GM12878 (cell line): ENCODE measurements around the gene PCSK5. TPM values are rescaled to one million over a fixed set of nuclear protein-coding genes. Genes with fewer than 3 reads are reported as not detected.

Experiments
- ATAC-seq: fragments of 200-7000 bp; cut with Tn5 transposase; 3 replicates; pipeline ENCODE4 v1.9.1; 2020; ENCODE audit warnings: mild to moderate bottlenecking, moderate library complexity
- BruUV-seq: library from RNA; stranded (reverse); fragments of 400-500 nt; replicated peaks from 2 replicates; lab custom pipeline; 2021; lab: Mats Ljungman, UMichigan
- CTCF ChIA-PET: fragments of 300-600 bp; sonication (Branson Sonifier 250); formaldehyde crosslinking; extraction: SDS; loops from one replicate; lab custom pipeline; 2021; ENCODE audit warnings: inconsistent platforms; lab: Yijun Ruan, JAX
- POLR2A ChIA-PET: fragments of 350-600 bp; formaldehyde crosslinking; extraction: SDS; loops from one replicate; lab custom pipeline; 2021; ENCODE audit warnings: inconsistent platforms; lab: Charles Lee
- RAD21 ChIA-PET: fragments of 300-600 bp; sonication (Branson Sonifier 250); formaldehyde crosslinking; loops from one replicate; lab custom pipeline; 2023; ENCODE audit warnings: antibody characterized with exemption; ENCODE audit not compliant: unreplicated experiment; lab: Charles Lee
- SMC1A ChIA-PET: fragments of 300-600 bp; sonication (Branson Sonifier 250); formaldehyde crosslinking; loops from one replicate; lab custom pipeline; 2023; ENCODE audit not compliant: unreplicated experiment, uncharacterized antibody; lab: Charles Lee
- DNase-seq: peaks from one replicate; pipeline ENCODE4 v3.0.0-alpha.2; 2011; ENCODE audit warnings: low read depth, low spot score
- FAIRE-seq: peaks from 3 replicates; lab custom pipeline; 2011; peaks lifted over from hg19 to GRCh38; lab: Jason Lieb, UNC
- H2AFZ ChIP-seq: 2 replicates; pipeline ENCODE4 v1.6.0; 2011; ENCODE audit warnings: low read depth, low read length, control low read depth; ENCODE audit not compliant: control insufficient read depth
- H3K27ac ChIP-seq: 2 replicates; pipeline ENCODE4 v1.5.1; 2011; ENCODE audit warnings: control low read depth; ENCODE audit not compliant: control insufficient read depth, insufficient read depth
- H3K27me3 ChIP-seq, 2 experiments: replicated peaks in 1 of 2; 2 replicates each; pipeline versions ENCODE4 v1.6.0 to v1.6.1; 2011; ENCODE audit warnings: low read length in 1 of 2; ENCODE audit not compliant: control insufficient read depth in 2 of 2, insufficient read depth in 2 of 2
- H3K36me3 ChIP-seq, 2 experiments: 2 replicates each; pipeline ENCODE4 v1.5.1; 2011; ENCODE audit warnings: low read length in 1 of 2; ENCODE audit not compliant: control insufficient read depth in 2 of 2, insufficient read depth in 2 of 2
- H3K4me1 ChIP-seq: 2 replicates; pipeline ENCODE4 v1.6.1; 2011; ENCODE audit warnings: mild to moderate bottlenecking, low read length, moderate library complexity, mixed read lengths; ENCODE audit not compliant: control insufficient read depth, insufficient read depth
- H3K4me2 ChIP-seq: 2 replicates; pipeline ENCODE4 v1.6.0; 2011; ENCODE audit warnings: control low read depth; ENCODE audit not compliant: control insufficient read depth, insufficient read depth
- H3K4me3 ChIP-seq: fragments of 200-600 bp; sonication (generic); 2 replicates; pipeline ENCODE4 v1.5.1; 2016
- H3K79me2 ChIP-seq: 2 replicates; pipeline ENCODE4 v1.6.0; 2011; ENCODE audit warnings: low read length; ENCODE audit not compliant: control insufficient read depth, insufficient read depth
- H3K9ac ChIP-seq: 2 replicates; pipeline ENCODE4 v1.8.0; 2011; ENCODE audit warnings: low read length, control low read depth, mixed read lengths; ENCODE audit not compliant: control insufficient read depth, insufficient read depth
- H3K9me3 ChIP-seq: replicated peaks from 3 replicates; pipeline ENCODE4 v1.5.1; 2011; ENCODE audit warnings: mild to moderate bottlenecking, low read length; ENCODE audit not compliant: control insufficient read depth, insufficient read depth
- H4K20me1 ChIP-seq: 2 replicates; pipeline ENCODE4 v1.6.0; 2011; ENCODE audit not compliant: control insufficient read depth, insufficient read depth
- BCLAF1 ChIP-seq: fragments of 450-650 bp; IDR thresholded peaks from 2 replicates; pipeline ENCODE4 v1.6.1; 2017; ENCODE audit warnings: antibody characterized with exemption, mild to moderate bottlenecking, moderate library complexity
- BRCA1 ChIP-seq: IDR thresholded peaks from 2 replicates; pipeline ENCODE4 v1.6.1; 2011; ENCODE audit warnings: low read depth, low read length, improper control_type of control experiment
- ETV6 ChIP-seq, 2 experiments: fragments of 450-650 bp in 1 of 2; IDR thresholded peaks in 1 of 2; conservative IDR thresholded peaks in 1 of 2; 2 replicates each; pipeline ENCODE4 v1.6.1; 2014; ENCODE audit warnings: antibody characterized with exemption in 1 of 2, borderline replicate concordance in 1 of 2, low read depth in 1 of 2, mild to moderate bottlenecking in 1 of 2, moderate library complexity in 1 of 2
- IKZF1 ChIP-seq: fragments of 450-650 bp; conservative IDR thresholded peaks from 2 replicates; pipeline ENCODE4 v1.6.1; 2017; ENCODE audit warnings: antibody characterized with exemption, mild to moderate bottlenecking
- IKZF2 ChIP-seq, 2 experiments: fragments of 450-650 bp; IDR thresholded peaks; 2 replicates each; pipeline ENCODE4 v1.6.1; 2017; ENCODE audit warnings: mild to moderate bottlenecking in 2 of 2, moderate library complexity in 2 of 2
- JUNB ChIP-seq: IDR thresholded peaks from 2 replicates; pipeline ENCODE4 v1.6.1; 2016; ENCODE audit warnings: antibody characterized with exemption, mild to moderate bottlenecking
- MYB ChIP-seq: fragments of 150-350 bp; IDR thresholded peaks from 2 replicates; pipeline ENCODE4 v1.6.1; 2014; ENCODE audit warnings: mild to moderate bottlenecking, low read depth, low read length, borderline replicate concordance
- NFIC ChIP-seq: IDR thresholded peaks from 2 replicates; pipeline ENCODE4 v1.6.1; 2012; ENCODE audit warnings: low read depth, mild to moderate bottlenecking, inconsistent platforms, low read length, moderate library complexity
- NR2C2 ChIP-seq: IDR thresholded peaks from 2 replicates; pipeline ENCODE4 v1.6.1; 2011; ENCODE audit warnings: borderline replicate concordance, low read depth; ENCODE audit not compliant: control insufficient read depth, insufficient read length
- POLR2A ChIP-seq: IDR thresholded peaks from 2 replicates; pipeline ENCODE4 v1.6.1; 2011; ENCODE audit warnings: low read depth, mild to moderate bottlenecking, low read length
- RAD51 ChIP-seq: fragments of 450-650 bp; IDR thresholded peaks from 2 replicates; pipeline ENCODE4 v1.6.1; 2016; ENCODE audit warnings: moderate library complexity, mild to moderate bottlenecking, inconsistent platforms
- RUNX3 ChIP-seq: IDR thresholded peaks from 2 replicates; pipeline ENCODE4 v1.6.1; 2012; ENCODE audit warnings: low read length, inconsistent platforms
- SRF ChIP-seq, 2 experiments: IDR thresholded peaks; 2 replicates each; pipeline ENCODE4 v1.6.1; 2011; ENCODE audit warnings: low read depth in 2 of 2, low read length in 2 of 2, mild to moderate bottlenecking in 1 of 2, moderate library complexity in 1 of 2
- USF2 ChIP-seq: IDR thresholded peaks from 2 replicates; pipeline ENCODE4 v1.6.1; 2011; ENCODE audit warnings: low read depth, low read length, improper control_type of control experiment, borderline replicate concordance
- ZBTB33 ChIP-seq: fragments of 450-650 bp; IDR thresholded peaks from 2 replicates; pipeline ENCODE4 v1.6.1; 2017; ENCODE audit warnings: mild to moderate bottlenecking
- ZNF207 ChIP-seq: fragments of 450-650 bp; IDR thresholded peaks from 2 replicates; pipeline ENCODE4 v1.6.1; 2014; ENCODE audit warnings: antibody characterized with exemption, mild to moderate bottlenecking, borderline replicate concordance
- WGBS: methylation state at CpG from one replicate; pipeline ENCODE4 v1.1.6; 2016; ENCODE audit warnings: low lambda C conversion rate; ENCODE audit not compliant: insufficient replicate concordance, insufficient coverage; ENCODE audit errors: missing lambda C conversion rate; 5-methylcytosine and 5-hydroxymethylcytosine counted together
- in situ Hi-C: fragments of 300-500 bp; cut with MboI; formaldehyde crosslinking; loops from 9 replicates; pipeline ENCODE4 v1.14.3; 2018; ENCODE audit warnings: mixed read lengths
- intact Hi-C: fragments of 100-400 bp; cut with micrococcal nuclease; formaldehyde crosslinking; loops from one replicate; pipeline ENCODE4 v1.14.2; 2022; ENCODE audit not compliant: unreplicated experiment
- polyA plus RNA-seq, 11 experiments: library from polyadenylated mRNA; depleted of rRNA in 4 of 11; unstranded in 6 of 11; stranded (reverse) in 5 of 11; fragments of >200 nt; fragmentation: Nextera tagmentation in 4 of 11; fragmentation: Illumina TruSeq in 1 of 11; extraction: Ambion mirVana in 4 of 11; extraction: Trizol in 1 of 11; gene quantifications; 1 replicate in 1 of 11; 2 replicates in 10 of 11; pipeline versions ENCODE4 v1.2.1 to v1.2.3, GENCODE V29; 2011 to 2016; ENCODE audit warnings: inconsistent platforms in 2 of 11, missing spikeins in 2 of 11, low read depth in 1 of 11
- total RNA-seq, 4 experiments: library from RNA; depleted of rRNA in 3 of 4; stranded (reverse); fragments of >200 nt in 3 of 4; fragmentation: Illumina TruSeq in 1 of 4; extraction: Trizol in 1 of 4; gene quantifications; 2 replicates each; pipeline versions ENCODE4 v1.2.1 to v1.2.3, GENCODE V29; 2013 to 2021

Gene PCSK5
- total and polyA plus RNA-seq, 10 of the 15 experiments (the other 5 are each of a cell fraction or from before 2014, with no cell fraction given): 0.01 to 0.13 (median 0.04) TPM; not detected in 3

GRCh38 chr9:76341616-76342015, 451.1 kb downstream of the PCSK5 start (continued):
- TF ChIP-seq BCLAF1: no peak
- no peak for TF ChIP-seq SRF (IDR thresholded peaks at IDR 0.05; ENCODE audit: low read depth in 2 of 2, low read length in 2 of 2)
- TF ChIP-seq JUNB: no peak
- no peak for TF ChIP-seq IKZF2 (IDR thresholded peaks at IDR 0.05)
- no peak for TF ChIP-seq IKZF1
- no peak for TF ChIP-seq USF2

GRCh38 chr9:76342201-76342600, 451.7 kb downstream of the PCSK5 start:
- 0% methylated on average over 1 of the region's 1 CpG for WGBS
- no peaks in the 10 kb centered on the region for H3K4me1 ChIP-seq
- H4K20me1 ChIP-seq: no peaks in the 10 kb centered on the region
- H3K4me3 ChIP-seq: no peak overlapping the region
- H3K27me3 ChIP-seq: no peaks in the 10 kb centered on the region
- no peaks in the 10 kb centered on the region for H3K36me3 ChIP-seq
- intact Hi-C loops: no loop called here
- no peaks in the 10 kb centered on the region for H3K79me2 ChIP-seq
- no peak overlapping the region for H2AFZ ChIP-seq
- no peak overlapping the region for H3K27ac ChIP-seq
- H3K9me3 ChIP-seq: no peaks in the 10 kb centered on the region
- no peak for DNase-seq
- no peak overlapping the region for H3K9ac ChIP-seq
- ChIA-PET CTCF (no interaction called here), RAD21 (no interaction called here), SMC1A (no interaction called here), POLR2A (no interaction called here)
- ATAC-seq: no peak
- BruUV-seq: no TSS peak
- in situ Hi-C loops: no loop called here
- FAIRE-seq: no peak
- no peak overlapping the region for H3K4me2 ChIP-seq
- TF ChIP-seq RAD51 (no peak), ZBTB33 (no peak), BCLAF1 (no peak), MYB (no peak), RUNX3 (no peak), POLR2A (no peak), ZNF207 (no peak), NFIC (no peak), ETV6 (conservative IDR thresholded peaks at IDR 0.05 in 1 of 2, IDR thresholded peaks at IDR 0.05 in 1 of 2; ENCODE audit: borderline replicate concordance in 1 of 2, low read depth in 1 of 2) (no peak), NR2C2 (no peak), BRCA1 (no peak)
